ENCODE data around the gene VPS41.
A peak's percentile ranks its signal among the peaks of the same experiment; 100 is the strongest.

The VPS41 gene

DNA sequence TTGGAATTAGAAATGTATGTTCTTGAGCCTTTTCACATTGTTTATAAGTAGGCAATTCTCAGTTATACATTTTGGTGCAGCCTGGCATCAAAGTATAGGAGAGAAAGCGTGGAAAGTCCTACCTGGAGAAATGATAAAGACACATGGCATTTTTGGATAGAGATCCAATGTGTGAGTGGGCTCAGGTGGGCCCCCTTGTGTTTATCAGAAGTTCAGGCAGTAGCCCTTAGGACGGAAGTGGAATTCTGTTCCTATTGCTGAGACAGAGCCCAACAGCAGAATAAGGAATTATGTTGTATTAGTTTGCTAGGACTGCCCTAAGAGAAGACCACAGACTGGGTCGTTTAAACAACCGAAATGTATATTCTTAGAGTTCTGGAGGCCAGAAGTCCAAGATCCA lies 192.6 kb downstream of the VPS41 start:
- DNase-seq = no peak

DNA sequence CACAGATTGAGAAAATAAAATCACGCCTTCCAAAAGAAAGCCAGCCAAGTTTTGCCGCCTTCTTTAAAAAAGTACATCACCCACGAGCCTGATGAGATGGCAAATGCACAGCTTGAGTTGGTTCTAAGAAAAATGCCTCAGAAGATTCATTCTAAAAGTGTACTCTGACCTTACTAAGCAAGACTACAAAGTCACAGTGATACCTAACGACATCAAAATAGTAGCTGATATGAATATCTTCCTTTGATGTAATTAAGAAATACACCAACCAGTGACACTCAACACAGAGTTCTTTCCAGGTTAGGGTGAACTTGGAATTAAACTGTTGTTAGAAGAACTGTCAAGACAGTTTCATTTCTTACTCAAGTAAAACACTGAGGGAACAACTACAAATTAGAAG lies 199.9 kb downstream of the VPS41 start:
- DNase-seq = no peak

- no peak for DNase-seq
Measured at GRCh38 chr7:38704751-38705150, 204.2 kb downstream of the VPS41 start.

DNA sequence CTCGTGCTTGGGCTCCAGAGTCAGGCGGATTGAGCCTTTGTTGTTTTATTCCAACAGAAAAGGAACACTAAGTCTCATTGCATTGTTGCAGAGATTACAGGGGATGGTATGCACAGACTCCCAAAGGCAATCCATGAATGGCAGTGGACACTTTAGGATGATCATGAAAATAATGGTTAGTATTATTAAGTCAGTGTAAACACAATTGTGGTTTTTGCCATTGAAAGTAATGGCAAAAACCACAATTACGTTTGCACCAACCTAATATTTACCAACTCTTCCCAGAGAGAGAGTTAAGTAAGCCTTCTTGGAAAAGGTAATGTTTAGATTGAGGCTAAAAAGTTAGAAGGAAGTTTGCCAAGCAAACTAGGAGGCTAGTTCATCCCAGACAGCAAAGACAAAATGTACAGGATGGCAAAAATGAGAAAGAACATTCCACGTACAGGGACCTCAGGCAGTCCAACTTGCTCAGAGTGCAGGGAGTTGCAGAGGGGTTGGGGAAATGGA lies 204.9 kb downstream of the VPS41 start:
- no peak for DNase-seq

DNA sequence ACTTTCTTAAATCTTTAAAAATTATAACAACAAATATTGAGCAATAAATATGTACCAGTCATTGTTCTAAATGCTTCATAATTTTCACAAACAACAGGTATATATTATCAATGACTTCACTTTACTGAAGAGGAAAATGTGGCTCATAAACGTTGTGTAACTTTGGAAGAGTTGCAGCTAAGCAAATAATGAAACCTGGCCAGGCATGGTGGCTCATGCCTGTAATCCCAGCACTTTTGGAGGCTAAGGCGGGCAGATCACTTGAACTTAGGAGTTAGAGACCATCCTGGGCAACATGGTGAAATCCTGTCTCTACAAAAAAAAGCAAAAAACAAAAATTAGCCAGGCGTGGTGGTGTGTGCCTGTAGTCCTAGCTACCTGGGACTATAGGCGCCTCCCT lies 205.9 kb downstream of the VPS41 start:
- DNase-seq = no peak

DNA sequence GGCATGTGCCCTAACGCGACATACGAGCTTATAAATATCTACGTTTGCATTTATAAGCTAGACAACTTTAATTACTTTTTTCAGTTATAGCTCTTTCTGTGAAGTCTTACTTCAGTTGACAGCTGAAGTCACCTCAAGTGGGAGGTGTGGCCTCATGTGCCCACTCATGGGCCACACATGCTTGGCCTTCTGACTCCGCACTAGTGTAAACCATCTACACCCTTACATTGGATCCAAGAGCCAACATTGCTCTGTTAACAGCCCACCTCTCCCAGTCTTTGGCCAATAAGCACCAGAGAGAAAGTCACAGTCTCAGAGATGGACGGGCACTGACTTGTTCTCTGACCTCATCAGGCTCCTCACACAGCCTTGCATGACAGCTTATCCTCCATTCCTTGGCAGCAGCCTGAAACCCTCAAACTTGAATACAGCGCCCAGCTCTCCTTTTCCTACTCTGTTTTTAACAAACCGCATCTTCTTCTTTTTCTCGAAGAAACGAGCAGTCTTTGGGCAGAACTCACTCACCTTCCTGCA lies 206.9 kb downstream of the VPS41 start:
- DNase-seq = no peak

GRCh38 chr7:38700116-38700515 lies 208.9 kb downstream of the VPS41 start:
- DNase-seq = no peak

GRCh38 chr7:38699471-38699870 lies 209.5 kb downstream of the VPS41 start:
- no peak for DNase-seq

DNA sequence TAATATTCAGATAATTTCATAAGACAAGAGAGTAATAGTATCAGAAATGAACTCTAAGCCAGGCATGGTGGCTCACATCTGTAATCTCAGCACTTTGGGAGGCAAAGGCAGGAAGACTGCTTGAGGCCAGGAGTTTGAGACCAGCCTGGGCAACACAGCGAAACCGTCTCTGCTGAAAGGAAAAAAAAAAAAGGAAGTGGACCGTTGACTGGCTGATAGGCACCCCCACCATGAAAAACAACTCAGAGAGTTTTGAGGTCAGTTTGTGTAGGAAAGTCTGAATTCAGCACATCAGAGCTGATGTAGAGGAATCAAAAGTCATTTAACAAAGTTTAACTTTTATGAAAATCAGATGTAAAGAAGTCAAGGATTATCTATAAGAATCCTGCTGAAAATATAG lies 214.7 kb downstream of the VPS41 start:
- no peak for DNase-seq

DNA sequence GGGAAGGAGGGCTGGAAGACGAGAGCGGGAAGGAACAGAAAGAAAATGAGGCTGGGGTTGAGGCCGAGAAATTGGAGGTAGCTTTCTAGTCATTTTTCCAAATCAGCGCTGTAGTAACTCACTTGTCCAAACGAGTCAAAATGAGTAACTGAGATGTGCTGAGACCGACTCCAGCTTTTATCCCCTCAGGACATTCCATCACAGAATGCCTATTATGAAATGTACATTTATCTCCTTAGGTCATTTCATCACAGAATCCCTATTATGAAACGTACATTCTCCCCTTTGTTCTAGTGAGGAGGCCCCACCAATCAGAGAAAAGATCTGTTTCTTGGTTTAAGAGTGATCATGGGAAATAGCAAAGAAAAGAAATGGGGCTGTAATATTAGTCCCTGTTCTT lies 222.1 kb downstream of the VPS41 start:
- no peak for DNase-seq

GRCh38 chr7:38685851-38686250 lies 223.1 kb downstream of the VPS41 start:
- DNase-seq = no peak

GRCh38 chr7:38682606-38683005 lies 226.4 kb downstream of the VPS41 start:
- DNase-seq = no peak

DNA sequence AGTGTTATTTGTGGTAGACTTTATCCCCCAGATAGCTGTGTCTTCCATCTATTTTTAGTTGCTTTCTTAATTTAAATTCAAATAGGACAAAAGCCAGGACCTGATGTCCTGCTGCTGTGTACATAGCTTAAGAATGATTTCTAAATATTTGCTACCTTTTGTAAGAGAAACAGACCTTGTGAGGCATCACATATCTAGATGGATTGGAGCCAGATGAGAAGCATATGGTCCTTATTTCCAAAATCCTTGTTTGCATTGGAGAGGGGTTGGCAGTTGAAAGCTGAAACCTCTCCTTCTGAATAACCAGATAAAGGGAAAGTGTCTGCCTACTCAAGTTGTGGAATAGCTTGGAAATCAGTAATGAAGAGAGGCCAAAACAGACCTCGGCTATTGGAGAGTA lies 227.1 kb downstream of the VPS41 start:
- peak; percentile 91 for DNase-seq

- no peak for DNase-seq
Measured at GRCh38 chr7:38679419-38679818, 229.6 kb downstream of the VPS41 start.

- DNase-seq = no peak
Measured at GRCh38 chr7:38678698-38679054, 230.3 kb downstream of the VPS41 start.

DNA sequence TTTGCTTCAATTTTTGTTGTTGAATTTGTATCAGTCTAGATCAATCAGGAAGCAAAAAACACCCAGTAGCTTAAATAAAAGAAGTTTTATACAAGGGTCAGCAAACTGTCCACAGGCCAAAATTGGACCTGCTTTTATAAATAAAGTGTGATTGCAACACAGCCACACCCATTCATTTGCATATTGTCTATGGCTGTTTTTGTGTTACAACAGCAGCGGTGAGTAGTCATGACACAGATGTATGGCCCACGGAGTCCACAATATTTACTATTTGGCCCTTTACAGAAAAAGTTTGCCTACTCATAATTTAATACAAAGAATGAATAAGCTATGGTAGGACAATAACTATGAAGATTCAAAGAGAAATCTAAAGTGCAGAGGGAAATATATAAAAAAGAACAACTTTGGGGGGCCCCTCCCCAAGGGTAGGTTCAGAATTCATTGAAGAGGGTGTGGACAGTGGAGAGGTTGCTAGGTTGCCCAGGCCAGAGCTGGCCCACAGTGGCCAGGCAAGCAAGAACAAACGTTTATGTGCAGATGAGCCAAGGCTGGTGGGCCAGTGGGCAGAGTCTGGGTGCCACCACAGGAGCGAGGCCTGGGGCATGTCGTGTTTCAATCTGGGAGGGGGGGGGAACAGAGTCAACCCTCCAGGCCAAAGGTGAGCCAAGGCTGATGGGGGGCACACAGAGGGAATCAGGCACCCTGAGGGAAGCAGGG lies 230.9 kb downstream of the VPS41 start:
- DNase-seq = no peak

- peak; percentile 60 for DNase-seq
Measured at GRCh38 chr7:38675494-38676106, 233.4 kb downstream of the VPS41 start.

- DNase-seq = no peak
Measured at GRCh38 chr7:38674513-38674912, 234.5 kb downstream of the VPS41 start.

DNA sequence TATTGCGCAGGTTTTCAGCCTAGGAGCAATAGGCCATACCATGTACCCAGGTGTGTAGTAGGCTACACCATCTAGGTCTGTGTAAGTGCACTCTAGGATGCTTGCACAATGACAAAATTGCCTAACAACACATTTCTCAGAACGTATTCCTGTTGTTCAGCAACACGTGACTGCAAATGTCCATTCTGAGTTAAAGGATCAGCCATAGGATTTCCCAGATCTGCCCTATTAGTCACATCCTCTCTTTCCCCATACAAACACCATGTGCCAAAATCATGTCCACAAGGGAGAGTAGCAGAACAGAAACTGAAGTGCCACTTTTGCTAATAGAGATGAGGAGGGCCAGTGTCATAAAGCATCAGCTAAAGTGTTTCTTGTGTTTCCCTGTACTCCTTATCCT lies 235.2 kb downstream of the VPS41 start:
- DNase-seq = peak; percentile 26

All from NCI-H2029 (cell line).